GM12864 (cell line): Measurements from ENCODE around the gene ADAM23.

Experiments used
- DNase-seq: peaks from one replicate; pipeline ENCODE4 v3.0.0-alpha.2; 2011; ENCODE audit warnings: low read depth
- H3K4me3 ChIP-seq: 2 replicates; pipeline ENCODE4 v1.5.1; 2011; ENCODE audit warnings: mild to moderate bottlenecking, low read depth, low read length, control low read depth
- CTCF ChIP-seq: IDR thresholded peaks from 2 replicates; pipeline ENCODE4 v1.5.1; 2011; ENCODE audit warnings: low read depth, mild to moderate bottlenecking, moderate library complexity, low read length, control low read depth, inconsistent platforms; ENCODE audit errors: missing control alignments

Gene ADAM23

GRCh38 chr2:206418968-206419367 lies 24.4 kb upstream of the ADAM23 start:
- H3K4me3 ChIP-seq: no peak overlapping the region
- TF ChIP-seq CTCF: no peak
- DNase-seq: no peak

GRCh38 chr2:206420721-206421120 lies 22.6 kb upstream of the ADAM23 start:
- DNase-seq: no peak
- no peak overlapping the region for H3K4me3 ChIP-seq
- no peak for TF ChIP-seq CTCF

- no peak for DNase-seq
- no peak for TF ChIP-seq CTCF
- no peak overlapping the region for H3K4me3 ChIP-seq
These were observed 20.8 kb upstream of the ADAM23 start for GRCh38 chr2:206422493-206422892.

GRCh38 chr2:206423147-206423546 lies 20.2 kb upstream of the ADAM23 start:
- H3K4me3 ChIP-seq: no peak overlapping the region
- no peak for DNase-seq
- no peak for TF ChIP-seq CTCF

GRCh38 chr2:206424134-206424533 lies 19.2 kb upstream of the ADAM23 start:
- no peak overlapping the region for H3K4me3 ChIP-seq
- no peak for TF ChIP-seq CTCF
- DNase-seq: no peak

GRCh38 chr2:206428783-206429182 lies 14.5 kb upstream of the ADAM23 start:
- H3K4me3 ChIP-seq: no peak overlapping the region
- no peak for DNase-seq
- TF ChIP-seq CTCF: no peak

GRCh38 chr2:206430452-206430851 lies 12.9 kb upstream of the ADAM23 start:
- TF ChIP-seq CTCF: no peak
- no peak overlapping the region for H3K4me3 ChIP-seq
- no peak for DNase-seq
